GM19238 (cell line): ENCODE measurements around the gene GPATCH1.
"Not testable (repeated sequence)": the region's sequence is repeated elsewhere in the genome, so short reads cannot be mapped to it uniquely, and the experiment has no call there.

ENCODE experiments used
- DNase-seq: peaks from one replicate; pipeline ENCODE4 v3.0.0; 2011; ENCODE audit warnings: low spot score; ENCODE audit not compliant: insufficient read length

GPATCH1 gene

DNA sequence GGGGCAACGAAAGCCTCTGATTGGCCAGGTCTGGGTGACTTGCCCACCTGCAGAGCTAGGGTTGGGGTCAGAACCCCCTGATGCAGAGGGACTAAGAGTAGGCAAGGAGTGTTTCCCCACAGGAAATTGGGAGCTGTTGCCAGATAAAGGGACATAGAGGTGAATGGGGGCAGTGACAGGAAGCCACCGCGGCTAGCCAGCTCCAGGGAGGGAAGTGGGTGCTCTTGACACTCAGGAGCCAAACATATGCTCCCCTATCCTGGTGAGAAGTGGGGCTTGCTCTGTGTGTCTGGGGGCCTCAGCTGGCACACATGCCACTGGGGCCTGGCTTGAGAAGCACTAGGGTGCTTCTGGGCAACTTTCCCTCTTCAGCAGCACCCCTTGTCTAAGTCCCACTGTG lies 76.9 kb downstream of the GPATCH1 start:
- DNase-seq: no peak

- no peak for DNase-seq
Measured at GRCh38 chr19:33158365-33158764, 77.4 kb downstream of the GPATCH1 start.

- no peak for DNase-seq
Measured at GRCh38 chr19:33159149-33159548, 78.2 kb downstream of the GPATCH1 start.

- DNase-seq: no peak
Measured at GRCh38 chr19:33159893-33160292, 78.9 kb downstream of the GPATCH1 start.

GRCh38 chr19:33161201-33161600 lies 80.2 kb downstream of the GPATCH1 start:
- DNase-seq: no peak

DNA sequence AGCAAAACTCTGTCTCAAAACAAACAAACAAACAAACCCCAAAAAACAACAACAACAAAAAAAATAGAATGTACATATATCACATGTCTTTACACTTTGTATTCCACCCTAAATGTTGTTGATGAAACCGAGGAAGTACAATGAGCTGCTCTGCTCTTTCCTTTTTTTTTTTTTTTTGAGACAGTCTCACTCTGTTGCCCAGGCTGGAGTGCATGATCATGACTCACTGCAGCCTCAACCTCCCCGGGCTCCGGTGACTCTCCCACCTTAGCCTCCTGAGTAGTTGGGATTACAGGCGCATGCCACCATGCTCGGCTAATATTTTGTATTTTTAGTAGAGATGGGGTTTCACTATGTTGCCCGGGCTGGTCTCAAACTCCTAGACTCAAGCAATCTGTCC lies 82.5 kb downstream of the GPATCH1 start:
- no peak for DNase-seq

GRCh38 chr19:33166037-33166436 lies 85.1 kb downstream of the GPATCH1 start:
- DNase-seq: not testable (repeated sequence)

DNA sequence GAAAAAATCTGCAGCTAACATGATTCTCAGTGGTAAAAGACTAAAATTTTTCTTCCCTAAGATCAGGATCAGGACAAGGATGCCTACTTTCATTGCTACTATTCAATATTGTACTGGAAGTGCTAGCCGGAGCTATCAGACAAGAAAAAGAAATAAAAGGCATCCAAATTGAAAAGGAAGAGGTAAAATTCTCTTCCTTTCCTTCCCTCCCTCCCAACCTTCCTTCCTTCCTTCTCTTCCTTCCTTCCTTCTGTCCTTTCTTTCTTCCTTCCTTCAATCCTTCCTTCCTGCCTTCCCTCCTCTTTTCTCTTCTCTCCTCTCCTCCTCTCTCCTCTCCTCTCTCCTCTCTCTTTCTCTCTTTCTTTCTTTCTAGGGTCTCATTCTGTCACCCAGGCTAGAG lies 86.5 kb downstream of the GPATCH1 start:
- no peak for DNase-seq

DNA sequence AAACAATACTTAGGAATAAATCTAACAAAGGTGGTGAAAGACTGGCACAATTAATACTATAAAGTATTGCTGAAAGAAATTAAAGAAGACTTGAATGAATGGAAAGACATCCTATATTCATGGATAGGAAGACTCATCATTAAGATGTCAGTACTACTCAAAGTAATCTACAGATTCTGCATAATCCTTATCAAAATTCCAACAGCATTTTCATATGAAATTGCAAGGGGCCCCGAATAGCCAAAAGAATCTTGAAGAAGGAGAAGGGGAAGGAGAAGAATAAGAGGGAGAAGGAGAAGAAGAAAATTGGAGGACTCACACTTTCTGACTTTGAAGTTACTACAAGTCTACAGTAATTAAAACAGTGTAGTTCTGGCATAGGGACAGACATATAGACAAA lies 87.5 kb downstream of the GPATCH1 start:
- DNase-seq: no peak

- DNase-seq: no peak
Measured at GRCh38 chr19:33171222-33171795, 90.3 kb downstream of the GPATCH1 start.

DNA sequence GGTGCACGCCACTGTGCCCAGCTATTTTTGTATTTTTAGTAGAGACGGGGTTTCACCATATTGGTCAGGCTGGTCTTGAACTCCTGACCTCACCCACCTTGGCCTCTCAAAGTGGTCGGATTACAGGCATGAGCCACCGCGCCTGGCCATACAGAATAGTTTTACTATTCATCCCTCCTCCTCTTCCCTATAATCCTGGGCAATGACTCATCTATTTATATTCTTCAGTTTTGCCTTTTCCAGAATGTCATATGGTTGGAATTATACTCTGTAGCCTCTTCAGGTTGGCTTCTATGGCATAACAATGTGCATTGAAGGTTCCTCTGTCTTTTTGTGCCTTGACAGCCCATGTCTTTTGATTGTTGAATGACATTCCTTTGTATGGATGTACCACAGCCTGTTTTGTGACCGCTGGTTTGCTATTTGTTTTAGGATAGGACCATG lies 91.0 kb downstream of the GPATCH1 start:
- no peak for DNase-seq

- DNase-seq: no peak
Measured at GRCh38 chr19:33174186-33174585, 93.2 kb downstream of the GPATCH1 start.

DNA sequence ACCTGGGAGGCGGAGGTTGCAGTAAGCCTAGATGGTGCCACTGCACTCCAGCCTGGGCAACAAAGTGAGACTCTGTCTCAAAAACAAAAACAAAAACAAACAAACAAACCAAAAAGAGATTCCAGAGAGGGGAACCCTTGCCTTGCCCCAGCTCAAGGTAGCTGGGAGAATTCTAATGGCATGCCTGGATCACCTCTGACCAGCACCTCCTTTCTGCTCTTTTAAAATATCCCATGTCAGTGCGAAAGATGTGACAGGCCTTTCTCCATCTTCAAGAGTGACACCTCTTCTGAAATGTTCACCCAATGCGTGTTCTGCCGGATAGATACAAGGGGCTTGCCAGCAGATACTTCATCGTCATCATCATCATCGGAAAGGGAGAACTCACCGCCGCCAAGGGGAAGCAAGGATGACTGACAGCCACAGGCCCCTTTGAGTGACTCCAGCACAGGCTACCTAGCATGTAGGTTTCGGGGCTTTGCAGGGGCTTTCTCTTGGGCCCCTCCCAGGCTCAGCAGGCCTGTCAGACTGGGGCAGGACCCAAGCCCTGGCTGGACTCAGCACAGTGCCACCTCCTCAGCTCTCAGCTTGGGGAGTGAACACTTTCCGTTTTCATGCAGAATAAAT lies 94.3 kb downstream of the GPATCH1 start:
- DNase-seq: no peak

GRCh38 chr19:33175886-33176669 lies 95.1 kb downstream of the GPATCH1 start:
- DNase-seq: no peak

GRCh38 chr19:33176670-33177416 lies 95.9 kb downstream of the GPATCH1 start:
- peak; percentile 94 for DNase-seq

- no peak for DNase-seq
Measured at GRCh38 chr19:33177417-33177979, 96.5 kb downstream of the GPATCH1 start.
